H1 (cell line): ENCODE data around the gene MUSTN1. TPM values are rescaled to one million over a fixed set of nuclear protein-coding genes. Genes with fewer than 3 reads are reported as not detected.

ENCODE experiments used
- BACH1 ChIP-seq: IDR thresholded peaks from 2 replicates; pipeline ENCODE4 v1.6.1; 2012; ENCODE audit warnings: low read length, improper control_type of control experiment
- CTBP2 ChIP-seq: IDR thresholded peaks from 2 replicates; pipeline ENCODE4 v1.7.0; 2011; ENCODE audit warnings: borderline replicate concordance, mild to moderate bottlenecking, moderate library complexity, mixed read lengths, low read length; ENCODE audit not compliant: insufficient read depth, insufficient read length
- RBBP5 ChIP-seq: IDR thresholded peaks from 2 replicates; pipeline ENCODE4 v1.7.1; 2012; ENCODE audit warnings: low read depth, mild to moderate bottlenecking, inconsistent platforms, low read length, moderate library complexity, borderline replicate concordance
- RNF2 ChIP-seq: fragments of 200-900, 300-1000 bp; sonication (generic); IDR thresholded peaks from 2 replicates; pipeline ENCODE4 v1.7.1; 2016; ENCODE audit warnings: borderline replicate concordance, low read depth, mild to moderate bottlenecking, antibody characterized with exemption, low read length; ENCODE audit not compliant: poor library complexity, severe bottlenecking; ENCODE audit errors: missing control alignments
- SIX5 ChIP-seq: IDR thresholded peaks from 2 replicates; pipeline ENCODE4 v1.6.1; 2011; ENCODE audit warnings: mild to moderate bottlenecking, low read depth, low read length
- SP4 ChIP-seq: IDR thresholded peaks from 2 replicates; pipeline ENCODE4 v1.6.1; 2012; ENCODE audit warnings: low read length, inconsistent platforms
- TBP ChIP-seq: IDR thresholded peaks from 2 replicates; pipeline ENCODE4 v1.6.1; 2011; ENCODE audit warnings: low read depth, low read length, improper control_type of control experiment
- TCF12 ChIP-seq: IDR thresholded peaks from 2 replicates; pipeline ENCODE4 v1.6.1; 2011; ENCODE audit warnings: low read depth, mild to moderate bottlenecking, low read length
- TEAD4 ChIP-seq: IDR thresholded peaks from 2 replicates; pipeline ENCODE4 v1.6.1; 2012; ENCODE audit warnings: low read depth, low read length, inconsistent platforms, mixed read lengths
- polyA plus RNA-seq, 7 experiments: library from polyadenylated mRNA; depleted of rRNA in 3 of 7; stranded (reverse) in 5 of 7; unstranded in 2 of 7; fragments of >200 nt in 5 of 7; fragments of 200-250 nt in 2 of 7; gene quantifications; 1 replicate in 5 of 7; 2 replicates in 1 of 7; 4 replicates in 1 of 7; pipeline versions ENCODE4 v1.2.1 to v1.2.3, GENCODE V29; 2011 to 2013; ENCODE audit warnings: missing spikeins in 2 of 7, mixed read lengths in 2 of 7
- total RNA-seq: library from RNA; stranded (reverse); fragmentation: NEBNext Ultra II Directional; extraction: Animal tissue kit (Norgen Biotek cat#: 25700); gene quantifications from 2 replicates; pipeline ENCODE4 v1.2.1, GENCODE V29; 2021

Gene MUSTN1
- total and polyA plus RNA-seq, 2 of the 8 experiments (the other 6 are each of a cell fraction or from before 2014, with no cell fraction given): 1.1 to 2.4 TPM

GRCh38 chr3:52870471-52870870, 35.7 kb upstream of the MUSTN1 start (continued):
- no peak for TF ChIP-seq CTBP2
- no peak for TF ChIP-seq RNF2
- TF ChIP-seq TEAD4: no peak
- TF ChIP-seq TBP: no peak
- TF ChIP-seq RBBP5: no peak
- TF ChIP-seq BACH1: no peak
- no peak for TF ChIP-seq TCF12
- TF ChIP-seq SP4: no peak
- no peak for TF ChIP-seq SIX5
